Smooth muscle cell (in vitro differentiated cells): ENCODE results near the gene SPRR2F. TPM values are rescaled to one million over a fixed set of nuclear protein-coding genes. Genes with fewer than 3 reads are reported as not detected.

Experiments used
- DNase-seq: peaks from one replicate; lab custom pipeline; 2025; ENCODE audit not compliant: unreplicated experiment; lab: John Stamatoyannopoulos, UW
- H2AFZ ChIP-seq: fragments of 200-600 bp; sonication (generic); 2 replicates; pipeline ENCODE4 v1.6.0; 2016; ENCODE audit warnings: antibody characterized with exemption, low read depth, mild to moderate bottlenecking
- H3F3A ChIP-seq: fragments of 200-600 bp; sonication (generic); 2 replicates; pipeline ENCODE4 v1.6.0; 2017; ENCODE audit warnings: antibody characterized with exemption, low read depth
- H3K27ac ChIP-seq: fragments of 200-600 bp; sonication (generic); 2 replicates; pipeline ENCODE4 v1.5.1; 2016; ENCODE audit warnings: low read depth, mild to moderate bottlenecking
- H3K27me3 ChIP-seq: fragments of 200-600 bp; sonication (generic); 2 replicates; pipeline ENCODE4 v1.6.1; 2016; ENCODE audit warnings: low read depth, mild to moderate bottlenecking
- H3K36me3 ChIP-seq: fragments of 200-600 bp; sonication (generic); 2 replicates; pipeline ENCODE4 v1.5.1; 2016; ENCODE audit warnings: low read depth
- H3K4me1 ChIP-seq: fragments of 200-600 bp; sonication (generic); 2 replicates; pipeline ENCODE4 v1.5.1; 2016; ENCODE audit warnings: low read depth
- H3K4me2 ChIP-seq: fragments of 200-600 bp; sonication (generic); 2 replicates; pipeline ENCODE4 v1.6.0; 2016; ENCODE audit warnings: mild to moderate bottlenecking
- H3K4me3 ChIP-seq: fragments of 200-600 bp; sonication (generic); 2 replicates; pipeline ENCODE4 v1.5.1; 2016; ENCODE audit warnings: mild to moderate bottlenecking
- H3K79me2 ChIP-seq: fragments of 200-600 bp; sonication (generic); 2 replicates; pipeline ENCODE4 v1.6.0; 2016; ENCODE audit warnings: low read depth, mild to moderate bottlenecking
- H3K9ac ChIP-seq: fragments of 200-600 bp; sonication (generic); 2 replicates; pipeline ENCODE4 v1.6.0; 2016; ENCODE audit warnings: low read depth
- H3K9me3 ChIP-seq: fragments of 200-600 bp; sonication (generic); replicated peaks from 2 replicates; pipeline ENCODE4 v1.5.1; 2016; ENCODE audit warnings: low read depth
- H4K20me1 ChIP-seq: fragments of 200-600 bp; sonication (generic); 2 replicates; pipeline ENCODE4 v1.6.0; 2016; ENCODE audit warnings: low read depth
- WGBS: methylation state at CpG from one replicate; pipeline ENCODE4 v1.1.7; 2016; ENCODE audit warnings: low lambda C conversion rate; 5-methylcytosine and 5-hydroxymethylcytosine counted together
- polyA plus RNA-seq: library from polyadenylated mRNA; unstranded; fragments of >200 nt; fragmentation: Nextera tagmentation; extraction: Ambion mirVana; gene quantifications from 2 replicates; pipeline ENCODE4 v1.2.1, GENCODE V29; 2016
- small RNA-seq: library from RNA; depleted of rRNA; stranded (forward); fragments of <200 nt; gene quantifications from one replicate; pipeline ENCODE3, GENCODE V24; 2014
- total RNA-seq: library from RNA; depleted of rRNA; stranded (reverse); fragments of >200 nt; gene quantifications from 2 replicates; pipeline ENCODE4 v1.2.3, GENCODE V29; 2014
- TF ChIP-seq, protein P1 (sequence below): fragments of 200-600 bp; sonication (generic); IDR thresholded peaks from 2 replicates; pipeline ENCODE4 v1.5.1; 2017; ENCODE audit warnings: borderline replicate concordance, mild to moderate bottlenecking, antibody characterized with exemption; ENCODE audit not compliant: insufficient read depth, poor library complexity, severe bottlenecking

The SPRR2F gene
- total and polyA plus RNA-seq, 2 experiments from 2014 or later: not detected

DNA sequence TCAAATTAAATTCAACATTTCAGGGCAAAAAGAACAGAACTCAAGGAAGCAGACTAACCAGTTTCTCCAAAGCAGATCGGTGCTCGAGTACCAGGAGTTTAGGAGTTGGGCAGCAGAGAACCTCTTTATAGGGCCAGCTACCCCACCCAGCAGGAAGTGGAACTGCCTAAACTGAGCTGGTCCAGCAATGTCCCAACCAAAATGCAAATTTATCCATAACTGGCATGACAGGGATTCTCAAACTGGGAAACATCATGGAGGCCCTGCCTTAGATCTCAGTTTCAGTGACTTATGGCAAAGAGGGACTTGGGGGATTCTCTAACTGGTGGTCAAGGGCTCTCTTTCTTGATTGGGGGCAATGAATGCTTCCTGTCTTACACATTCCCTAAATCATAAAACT lies 41.8 kb downstream of the SPRR2F start, which contains the start of gene SPRR2B:
SPRR2B (minus strand) TSS at position 101 of the 400 bp plus-strand sequence. CDS start 772 bp downstream, outside the sequence.
- Histone ChIP-seq H3K36me3 (no peaks in the 10 kb centered on the region), H3K4me1 (no peaks in the 10 kb centered on the region), H3K9ac (no peak within 1 kb of the TSS), H3K79me2 (no peaks in the 10 kb centered on the region), H3K4me2 (no peak within 1 kb of the TSS), H3K27me3 (no peaks in the 10 kb centered on the region), H3K27ac (no peak within 1 kb of the TSS), H4K20me1 (no peaks in the 10 kb centered on the region), H3K4me3 (no peak within 1 kb of the TSS), H2AFZ (no peak within 1 kb of the TSS), H3F3A (no peaks in the 10 kb centered on the region), H3K9me3 (no peaks in the 10 kb centered on the region)
- WGBS: 61% methylated on average over 2 of the region's 2 CpGs
- DNase-seq: no peak
- TF ChIP-seq, protein P1, sequence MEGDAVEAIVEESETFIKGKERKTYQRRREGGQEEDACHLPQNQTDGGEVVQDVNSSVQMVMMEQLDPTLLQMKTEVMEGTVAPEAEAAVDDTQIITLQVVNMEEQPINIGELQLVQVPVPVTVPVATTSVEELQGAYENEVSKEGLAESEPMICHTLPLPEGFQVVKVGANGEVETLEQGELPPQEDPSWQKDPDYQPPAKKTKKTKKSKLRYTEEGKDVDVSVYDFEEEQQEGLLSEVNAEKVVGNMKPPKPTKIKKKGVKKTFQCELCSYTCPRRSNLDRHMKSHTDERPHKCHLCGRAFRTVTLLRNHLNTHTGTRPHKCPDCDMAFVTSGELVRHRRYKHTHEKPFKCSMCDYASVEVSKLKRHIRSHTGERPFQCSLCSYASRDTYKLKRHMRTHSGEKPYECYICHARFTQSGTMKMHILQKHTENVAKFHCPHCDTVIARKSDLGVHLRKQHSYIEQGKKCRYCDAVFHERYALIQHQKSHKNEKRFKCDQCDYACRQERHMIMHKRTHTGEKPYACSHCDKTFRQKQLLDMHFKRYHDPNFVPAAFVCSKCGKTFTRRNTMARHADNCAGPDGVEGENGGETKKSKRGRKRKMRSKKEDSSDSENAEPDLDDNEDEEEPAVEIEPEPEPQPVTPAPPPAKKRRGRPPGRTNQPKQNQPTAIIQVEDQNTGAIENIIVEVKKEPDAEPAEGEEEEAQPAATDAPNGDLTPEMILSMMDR: no peak

DNA sequence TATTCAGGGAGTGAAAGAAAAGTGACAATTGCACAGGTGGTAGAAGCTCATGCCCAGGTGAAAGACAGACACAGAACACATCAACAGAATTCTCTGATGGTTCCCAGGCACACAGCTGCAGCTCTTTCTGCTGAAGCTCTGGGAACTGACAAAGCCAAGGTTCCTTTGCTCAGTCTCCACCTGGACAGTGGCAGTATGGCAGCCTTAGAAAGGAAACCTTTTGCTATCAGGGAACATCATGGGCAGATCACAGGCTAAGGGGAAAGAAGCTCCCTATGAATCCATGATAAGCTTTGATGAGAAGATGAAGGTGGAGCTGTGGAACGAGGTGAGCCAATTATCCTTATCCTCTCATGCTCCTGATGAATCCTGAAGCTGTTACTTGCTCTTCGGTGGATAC lies 43.1 kb downstream of the SPRR2F start:
- no peaks in the 10 kb centered on the region for H3K79me2 ChIP-seq
- H3K36me3 ChIP-seq: no peaks in the 10 kb centered on the region
- H2AFZ ChIP-seq: no peak overlapping the region
- H3K4me1 ChIP-seq: no peaks in the 10 kb centered on the region
- H4K20me1 ChIP-seq: no peaks in the 10 kb centered on the region
- no peak overlapping the region for H3K27ac ChIP-seq
- H3K4me2 ChIP-seq: no peak overlapping the region
- H3K4me3 ChIP-seq: no peak overlapping the region
- H3K9ac ChIP-seq: no peak overlapping the region
- no peaks in the 10 kb centered on the region for H3K27me3 ChIP-seq
- no peaks in the 10 kb centered on the region for H3F3A ChIP-seq
- no peaks in the 10 kb centered on the region for H3K9me3 ChIP-seq
- DNase-seq: no peak
- WGBS: 72% methylated on average over 2 of the region's 2 CpGs
- TF ChIP-seq, protein P1: no peak

Small RNA genes within 50 kb of the gene (small RNA-seq; reads per million reads assigned to genes)
- gene SPRR2C: not detected

Other genes with a start within 250 kb of the SPRR2F start
- gene SMCP, start 235.2 kb downstream of the SPRR2F start, total RNA-seq: not detected in 2 replicates
- gene SMCP, start 235.2 kb downstream of the SPRR2F start, polyA plus RNA-seq: not detected in 2 replicates
- gene IVL, start 205.0 kb downstream of the SPRR2F start, total RNA-seq: 0.67 and 0.94 TPM in 2 replicates
- 0.45 and 0.47 TPM in 2 replicates for gene IVL, start 205.0 kb downstream of the SPRR2F start, polyA plus RNA-seq
- 3.2 TPM in 1 of 2 replicates, not detected in the other for gene SPRR5, start 166.3 kb downstream of the SPRR2F start, total RNA-seq
- 0.22 TPM in 1 of 2 replicates, not detected in the other for gene SPRR5, start 166.3 kb downstream of the SPRR2F start, polyA plus RNA-seq
- 5.9 TPM in 1 of 2 replicates, not detected in the other for gene SPRR4, start 142.9 kb downstream of the SPRR2F start, total RNA-seq
- gene SPRR4, start 142.9 kb downstream of the SPRR2F start, polyA plus RNA-seq: 0.43 TPM in 1 of 2 replicates, not detected in the other
- not detected in 2 replicates for gene SPRR1A, start 129.4 kb downstream of the SPRR2F start, total RNA-seq
- 14.9 and 18.0 TPM in 2 replicates for gene SPRR1A, start 129.4 kb downstream of the SPRR2F start, polyA plus RNA-seq
- gene SPRR3, start 111.8 kb downstream of the SPRR2F start, total RNA-seq: 55.2 and 107 TPM in 2 replicates
- gene SPRR3, start 111.8 kb downstream of the SPRR2F start, polyA plus RNA-seq: 15.3 and 24.9 TPM in 2 replicates
- 23.8 and 46.5 TPM in 2 replicates for gene SPRR1B, start 82.3 kb downstream of the SPRR2F start, total RNA-seq
- 38.0 and 82.8 TPM in 2 replicates for gene SPRR1B, start 82.3 kb downstream of the SPRR2F start, polyA plus RNA-seq
- gene SPRR2D, start 72.4 kb downstream of the SPRR2F start, total RNA-seq: 8.8 and 12.4 TPM in 2 replicates
- 8.1 and 16.9 TPM in 2 replicates for gene SPRR2D, start 72.4 kb downstream of the SPRR2F start, polyA plus RNA-seq
- gene SPRR2A, start 56.0 kb downstream of the SPRR2F start, total RNA-seq: not detected in 2 replicates
- gene SPRR2A, start 56.0 kb downstream of the SPRR2F start, polyA plus RNA-seq: 0.45 and 1.5 TPM in 2 replicates
- gene SPRR2B, start 41.9 kb downstream of the SPRR2F start, total RNA-seq: not detected in 2 replicates
- gene SPRR2B, start 41.9 kb downstream of the SPRR2F start, polyA plus RNA-seq: 2.8 TPM in 1 of 2 replicates, not detected in the other
- gene SPRR2E, start 19.0 kb downstream of the SPRR2F start, total RNA-seq: 1.4 TPM in 1 of 2 replicates, not detected in the other
- 2.7 and 8.5 TPM in 2 replicates for gene SPRR2E, start 19.0 kb downstream of the SPRR2F start, polyA plus RNA-seq
- gene SPRR2G, start 37.4 kb upstream of the SPRR2F start, total RNA-seq: 22.0 and 39.7 TPM in 2 replicates
- 35.4 and 103 TPM in 2 replicates for gene SPRR2G, start 37.4 kb upstream of the SPRR2F start, polyA plus RNA-seq
- not detected in 2 replicates for gene LELP1, start 89.9 kb upstream of the SPRR2F start, total RNA-seq
- not detected in 2 replicates for gene LELP1, start 89.9 kb upstream of the SPRR2F start, polyA plus RNA-seq
- gene PRR9, start 104.1 kb upstream of the SPRR2F start, total RNA-seq: 7.4 and 9.0 TPM in 2 replicates
- gene PRR9, start 104.1 kb upstream of the SPRR2F start, polyA plus RNA-seq: 1.0 and 3.0 TPM in 2 replicates
- not detected in 2 replicates for gene LORICRIN, start 146.2 kb upstream of the SPRR2F start, total RNA-seq
- gene LORICRIN, start 146.2 kb upstream of the SPRR2F start, polyA plus RNA-seq: not detected in 2 replicates
- not detected in 2 replicates for gene PGLYRP3, start 199.4 kb upstream of the SPRR2F start, total RNA-seq
- 0.31 TPM in 1 of 2 replicates, not detected in the other for gene PGLYRP3, start 199.4 kb upstream of the SPRR2F start, polyA plus RNA-seq
- 0.54 and 1.1 TPM in 2 replicates for gene PGLYRP4, start 235.3 kb upstream of the SPRR2F start, total RNA-seq
- gene PGLYRP4, start 235.3 kb upstream of the SPRR2F start, polyA plus RNA-seq: 0.43 and 0.64 TPM in 2 replicates
- 125 and 197 TPM in 2 replicates for gene S100A9, start 244.3 kb upstream of the SPRR2F start, total RNA-seq
- gene S100A9, start 244.3 kb upstream of the SPRR2F start, polyA plus RNA-seq: 39.8 and 81.9 TPM in 2 replicates